HCT116 (cell line): Measurements from ENCODE around the gene TNFRSF19. TPM values are rescaled to one million over a fixed set of nuclear protein-coding genes. Genes with fewer than 3 reads are reported as not detected.

ENCODE experiments used
- ATAC-seq: fragments of 200-7000 bp; cut with Tn5 transposase; 2 replicates; pipeline ENCODE4 v1.9.1; 2020; ENCODE audit warnings: mild to moderate bottlenecking, moderate library complexity
- BruUV-seq: library from RNA; stranded (reverse); fragments of 400-500 nt; replicated peaks from 2 replicates; lab custom pipeline; 2021; lab: Mats Ljungman, UMichigan
- CTCF ChIA-PET: fragments of 300-600 bp; sonication (Branson Sonifier 250); formaldehyde crosslinking; loops from one replicate; lab custom pipeline; 2021; ENCODE audit warnings: antibody characterized with exemption; lab: Charles Lee
- POLR2A ChIA-PET: fragments of 300-600, 350-600 bp; sonication (Branson Sonifier 250); formaldehyde crosslinking; loops from one replicate; lab custom pipeline; 2021; ENCODE audit warnings: antibody characterized with exemption; lab: Charles Lee
- RAD21 ChIA-PET, 2 experiments: fragments of 300-600 bp; sonication (Branson Sonifier 250); formaldehyde crosslinking; loops; one replicate each; lab custom pipeline; 2023; ENCODE audit warnings: low total read pairs in 2 of 2; ENCODE audit not compliant: uncharacterized antibody in 2 of 2, unreplicated experiment in 2 of 2, low non-redundant PET in 1 of 2; lab: Charles Lee
- DNase-seq: peaks from one replicate; pipeline ENCODE4 v3.0.0-alpha.2; 2010; ENCODE audit warnings: low read depth, low spot score
- H2AFZ ChIP-seq: fragments of 200-600 bp; shearing (Covaris generic), sonication (generic); 2 replicates; pipeline ENCODE4 v1.6.1; 2017; ENCODE audit warnings: low read depth, mixed run types, mixed read lengths, antibody characterized with exemption, low read length; ENCODE audit not compliant: poor library complexity, severe bottlenecking
- H3K27ac ChIP-seq: 2 replicates; pipeline ENCODE4 v1.5.1; 2012; ENCODE audit warnings: low read depth, low read length
- H3K27me3 ChIP-seq: fragments of 200-600 bp; sonication (generic); 2 replicates; pipeline ENCODE4 v1.6.1; 2016; ENCODE audit warnings: mixed run types, low read length, mixed read lengths; ENCODE audit not compliant: insufficient read depth
- H3K36me3 ChIP-seq, 2 experiments: fragments of 200-500 bp in 1 of 2; fragments of 200-600 bp in 1 of 2; sonication (Bioruptor generic) in 1 of 2; sonication (generic) in 1 of 2; 2 replicates each; pipeline versions ENCODE4 v1.5.1 to v1.6.1; 2014 to 2016; ENCODE audit warnings: low read length in 2 of 2, inconsistent platforms in 1 of 2, mixed read lengths in 1 of 2, mixed run types in 1 of 2; ENCODE audit not compliant: insufficient read depth in 2 of 2, control insufficient read depth in 1 of 2
- H3K4me1 ChIP-seq, 2 experiments: fragments of 200-600 bp in 1 of 2; sonication (generic) in 1 of 2; 2 replicates each; pipeline versions ENCODE4 v1.5.1 to v1.6.1; 2012 to 2017; ENCODE audit warnings: low read length in 2 of 2, inconsistent platforms in 1 of 2, mild to moderate bottlenecking in 1 of 2, mixed read lengths in 1 of 2, mixed run types in 1 of 2, moderate library complexity in 1 of 2; ENCODE audit not compliant: insufficient read depth in 2 of 2, control insufficient read depth in 1 of 2
- H3K4me2 ChIP-seq: fragments of 200-600 bp; sonication (generic); 2 replicates; pipeline ENCODE4 v1.6.1; 2017; ENCODE audit warnings: mixed run types, low read length, mixed read lengths
- H3K4me3 ChIP-seq, 2 experiments: fragments of 200-600 bp in 1 of 2; sonication (generic) in 1 of 2; replicated peaks in 1 of 2; 2 replicates each; pipeline ENCODE4 v1.5.1; 2011 to 2016; ENCODE audit warnings: low read length in 2 of 2, control low read depth in 1 of 2, low read depth in 1 of 2, mild to moderate bottlenecking in 1 of 2, mixed read lengths in 1 of 2, mixed run types in 1 of 2
- H3K79me2 ChIP-seq: fragments of 200-600 bp; sonication (generic); 2 replicates; pipeline ENCODE4 v1.6.1; 2017; ENCODE audit warnings: mild to moderate bottlenecking, mixed run types, low read length, moderate library complexity, mixed read lengths; ENCODE audit not compliant: insufficient read depth
- H3K9ac ChIP-seq: fragments of 200-600 bp; sonication (generic); 2 replicates; pipeline ENCODE4 v1.6.1; 2016; ENCODE audit warnings: low read length, mixed read lengths
- H3K9me2 ChIP-seq: fragments of 200-600 bp; sonication (generic), shearing (Covaris generic); 2 replicates; pipeline ENCODE4 v1.6.1; 2017; ENCODE audit warnings: mixed run types, mild to moderate bottlenecking, moderate library complexity; ENCODE audit not compliant: insufficient read depth
- H3K9me3 ChIP-seq, 2 experiments: fragments of 200-500 bp in 1 of 2; fragments of 200-600 bp in 1 of 2; sonication (Bioruptor generic) in 1 of 2; sonication (generic) in 1 of 2; 2 replicates each; pipeline ENCODE4 v1.6.1; 2014 to 2017; ENCODE audit warnings: low read length in 2 of 2, mixed read lengths in 2 of 2, inconsistent platforms in 1 of 2, low read depth in 1 of 2, mild to moderate bottlenecking in 1 of 2, mixed run types in 1 of 2, moderate library complexity in 1 of 2; ENCODE audit not compliant: control insufficient read depth in 1 of 2, insufficient read depth in 1 of 2
- H4K20me1 ChIP-seq: fragments of 200-600 bp; sonication (generic), shearing (Covaris generic); 2 replicates; pipeline ENCODE4 v1.6.1; 2017; ENCODE audit warnings: mixed run types, mild to moderate bottlenecking, moderate library complexity; ENCODE audit not compliant: insufficient read depth
- CBX3 ChIP-seq: IDR thresholded peaks from 2 replicates; pipeline ENCODE4 v1.6.1; 2012; ENCODE audit warnings: low read depth
- CEBPB ChIP-seq: IDR thresholded peaks from 2 replicates; pipeline ENCODE4 v1.6.1; 2012; ENCODE audit warnings: low read depth
- EGR1 ChIP-seq: IDR thresholded peaks from 2 replicates; pipeline ENCODE4 v1.6.1; 2012; ENCODE audit warnings: low read depth
- FOSL1 ChIP-seq: IDR thresholded peaks from 2 replicates; pipeline ENCODE4 v1.6.1; 2012; ENCODE audit warnings: low read depth
- JUND ChIP-seq: IDR thresholded peaks from 2 replicates; pipeline ENCODE4 v1.6.1; 2012
- POLR2A ChIP-seq: IDR thresholded peaks from 2 replicates; pipeline ENCODE4 v1.7.0; 2011; ENCODE audit warnings: borderline replicate concordance; ENCODE audit not compliant: insufficient read depth, insufficient read length; ENCODE audit errors: extremely low read depth
- POLR2AphosphoS5 ChIP-seq: IDR thresholded peaks from 2 replicates; pipeline ENCODE4 v1.6.1; 2011; ENCODE audit warnings: mild to moderate bottlenecking, low read depth, low read length, moderate library complexity
- RAD21 ChIP-seq: IDR thresholded peaks from 2 replicates; pipeline ENCODE4 v1.6.1; 2012; ENCODE audit warnings: low read depth, mild to moderate bottlenecking
- SIN3A ChIP-seq: IDR thresholded peaks from 2 replicates; pipeline ENCODE4 v1.6.1; 2012; ENCODE audit warnings: low read depth
- SP1 ChIP-seq: IDR thresholded peaks from 2 replicates; pipeline ENCODE4 v1.6.1; 2012; ENCODE audit warnings: low read depth
- TCF7L2 ChIP-seq: IDR thresholded peaks from 2 replicates; pipeline ENCODE4 v1.7.0; 2011; ENCODE audit warnings: borderline replicate concordance, inconsistent platforms; ENCODE audit not compliant: insufficient read depth, insufficient read length; ENCODE audit errors: extremely low read depth
- YY1 ChIP-seq: IDR thresholded peaks from 2 replicates; pipeline ENCODE4 v1.6.1; 2011; ENCODE audit warnings: low read length, low read depth, moderate library complexity, mild to moderate bottlenecking; ENCODE audit not compliant: insufficient replicate concordance; ENCODE audit errors: extremely low read depth
- ZFX ChIP-seq: fragments of 450-650 bp; IDR thresholded peaks from 2 replicates; pipeline ENCODE4 v1.6.1; 2017
- ZNF274 ChIP-seq: fragments of 200-500 bp; sonication (Bioruptor generic); IDR thresholded peaks from 2 replicates; pipeline ENCODE4 v1.6.1; 2014; ENCODE audit warnings: mild to moderate bottlenecking, low read depth, low read length, inconsistent platforms
- intact Hi-C: fragments of 100-400 bp; cut with micrococcal nuclease; formaldehyde crosslinking; loops from 2 replicates; pipeline ENCODE4 v1.10.0; 2022
- total RNA-seq: library from RNA; stranded (reverse); gene quantifications from one replicate; pipeline ENCODE4 v1.2.1, GENCODE V29; 2021; ENCODE audit not compliant: unreplicated experiment
- TF ChIP-seq, protein P1 (sequence below): IDR thresholded peaks from 2 replicates; pipeline ENCODE4 v1.6.1; 2012
- TF ChIP-seq, protein P2 (sequence below), 3 experiments: fragments of 200-600 bp in 1 of 3; sonication (generic) in 1 of 3; IDR thresholded peaks in 2 of 3; conservative IDR thresholded peaks in 1 of 3; 2 replicates each; pipeline ENCODE4 v1.5.1; 2012 to 2017; ENCODE audit warnings: low read depth in 2 of 3, low read length in 2 of 3, antibody characterized with exemption in 1 of 3, borderline replicate concordance in 1 of 3, control low read depth in 1 of 3, mild to moderate bottlenecking in 1 of 3, mixed read lengths in 1 of 3, mixed run types in 1 of 3, moderate library complexity in 1 of 3; ENCODE audit not compliant: insufficient read depth in 1 of 3
- TF ChIP-seq, protein P3 (sequence below): IDR thresholded peaks from 2 replicates; pipeline ENCODE4 v1.6.1; 2011; ENCODE audit warnings: mild to moderate bottlenecking, low read length, moderate library complexity; ENCODE audit not compliant: insufficient replicate concordance; ENCODE audit errors: extremely low read depth
- TF ChIP-seq, protein P4 (sequence below): IDR thresholded peaks from 2 replicates; pipeline ENCODE4 v1.6.1; 2012
- TF ChIP-seq, protein P5 (sequence below): IDR thresholded peaks from 2 replicates; pipeline ENCODE4 v1.6.1; 2012; ENCODE audit warnings: low read depth

Gene TNFRSF19
- total RNA-seq, 1 experiment from 2014 or later: 1.1 TPM

DNA sequence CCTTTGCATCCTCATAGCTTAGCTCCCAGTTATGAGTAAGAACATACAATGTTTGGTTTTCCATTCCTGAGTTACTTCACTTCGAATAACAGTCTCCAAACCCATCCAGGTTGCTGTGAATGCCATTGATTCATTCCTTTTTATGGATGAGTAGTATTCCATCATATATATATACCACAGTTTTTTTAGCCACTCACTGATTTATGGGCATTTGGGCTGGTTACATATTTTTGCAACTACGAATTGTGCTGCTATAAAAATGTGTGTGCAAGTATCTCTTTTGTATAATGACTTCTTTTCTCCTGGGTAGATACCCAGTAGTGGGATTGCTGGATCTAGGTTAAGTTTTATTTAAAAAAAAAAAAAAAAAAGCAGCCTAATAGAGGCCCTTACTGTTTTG is 14.1 kb downstream of the TNFRSF19 start:
- Histone ChIP-seq H3K27ac (no peak overlapping the region), H3K9me2 (no peaks in the 10 kb centered on the region), H3K36me3 (no peaks in the 10 kb centered on the region), H3K27me3 (peaks cover 5% of the 10 kb centered on the region), H3K9me3 (no peaks in the 10 kb centered on the region), H3K79me2 (no peaks in the 10 kb centered on the region), H2AFZ (no peak overlapping the region), H3K4me3 (no peak overlapping the region), H3K9ac (no peak overlapping the region), H3K4me2 (no peak overlapping the region), H4K20me1 (no peaks in the 10 kb centered on the region), H3K4me1 (peaks cover 3 to 6% of the 10 kb centered on the region in 2 experiments; a peak in 1 of 4 replicates)
- ChIA-PET RAD21 (no interaction called here), POLR2A (no interaction called here), CTCF (no interaction called here)
- no TSS peak for BruUV-seq
- intact Hi-C loops: no loop called here
- ATAC-seq (no peak), DNase-seq (no peak)
- TF ChIP-seq SIN3A: no peak
- TF ChIP-seq JUND: no peak
- TF ChIP-seq RAD21: no peak
- TF ChIP-seq, protein P1, sequence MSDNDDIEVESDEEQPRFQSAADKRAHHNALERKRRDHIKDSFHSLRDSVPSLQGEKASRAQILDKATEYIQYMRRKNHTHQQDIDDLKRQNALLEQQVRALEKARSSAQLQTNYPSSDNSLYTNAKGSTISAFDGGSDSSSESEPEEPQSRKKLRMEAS: no peak
- no peak for TF ChIP-seq YY1
- no peak for TF ChIP-seq CBX3
- TF ChIP-seq ZFX: no peak
- TF ChIP-seq, protein P2, sequence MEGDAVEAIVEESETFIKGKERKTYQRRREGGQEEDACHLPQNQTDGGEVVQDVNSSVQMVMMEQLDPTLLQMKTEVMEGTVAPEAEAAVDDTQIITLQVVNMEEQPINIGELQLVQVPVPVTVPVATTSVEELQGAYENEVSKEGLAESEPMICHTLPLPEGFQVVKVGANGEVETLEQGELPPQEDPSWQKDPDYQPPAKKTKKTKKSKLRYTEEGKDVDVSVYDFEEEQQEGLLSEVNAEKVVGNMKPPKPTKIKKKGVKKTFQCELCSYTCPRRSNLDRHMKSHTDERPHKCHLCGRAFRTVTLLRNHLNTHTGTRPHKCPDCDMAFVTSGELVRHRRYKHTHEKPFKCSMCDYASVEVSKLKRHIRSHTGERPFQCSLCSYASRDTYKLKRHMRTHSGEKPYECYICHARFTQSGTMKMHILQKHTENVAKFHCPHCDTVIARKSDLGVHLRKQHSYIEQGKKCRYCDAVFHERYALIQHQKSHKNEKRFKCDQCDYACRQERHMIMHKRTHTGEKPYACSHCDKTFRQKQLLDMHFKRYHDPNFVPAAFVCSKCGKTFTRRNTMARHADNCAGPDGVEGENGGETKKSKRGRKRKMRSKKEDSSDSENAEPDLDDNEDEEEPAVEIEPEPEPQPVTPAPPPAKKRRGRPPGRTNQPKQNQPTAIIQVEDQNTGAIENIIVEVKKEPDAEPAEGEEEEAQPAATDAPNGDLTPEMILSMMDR (IDR thresholded peaks at IDR 0.05 in 2 of 3, conservative IDR thresholded peaks at IDR 0.05 in 1 of 3; ENCODE audit: borderline replicate concordance in 1 of 3, insufficient read depth in 1 of 3, low read depth in 2 of 3, low read length in 2 of 3): no peak
- TF ChIP-seq FOSL1: no peak
- TF ChIP-seq, protein P3, sequence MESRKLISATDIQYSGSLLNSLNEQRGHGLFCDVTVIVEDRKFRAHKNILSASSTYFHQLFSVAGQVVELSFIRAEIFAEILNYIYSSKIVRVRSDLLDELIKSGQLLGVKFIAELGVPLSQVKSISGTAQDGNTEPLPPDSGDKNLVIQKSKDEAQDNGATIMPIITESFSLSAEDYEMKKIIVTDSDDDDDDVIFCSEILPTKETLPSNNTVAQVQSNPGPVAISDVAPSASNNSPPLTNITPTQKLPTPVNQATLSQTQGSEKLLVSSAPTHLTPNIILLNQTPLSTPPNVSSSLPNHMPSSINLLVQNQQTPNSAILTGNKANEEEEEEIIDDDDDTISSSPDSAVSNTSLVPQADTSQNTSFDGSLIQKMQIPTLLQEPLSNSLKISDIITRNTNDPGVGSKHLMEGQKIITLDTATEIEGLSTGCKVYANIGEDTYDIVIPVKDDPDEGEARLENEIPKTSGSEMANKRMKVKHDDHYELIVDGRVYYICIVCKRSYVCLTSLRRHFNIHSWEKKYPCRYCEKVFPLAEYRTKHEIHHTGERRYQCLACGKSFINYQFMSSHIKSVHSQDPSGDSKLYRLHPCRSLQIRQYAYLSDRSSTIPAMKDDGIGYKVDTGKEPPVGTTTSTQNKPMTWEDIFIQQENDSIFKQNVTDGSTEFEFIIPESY: no peak
- no peak for TF ChIP-seq POLR2A
- TF ChIP-seq, protein P4, sequence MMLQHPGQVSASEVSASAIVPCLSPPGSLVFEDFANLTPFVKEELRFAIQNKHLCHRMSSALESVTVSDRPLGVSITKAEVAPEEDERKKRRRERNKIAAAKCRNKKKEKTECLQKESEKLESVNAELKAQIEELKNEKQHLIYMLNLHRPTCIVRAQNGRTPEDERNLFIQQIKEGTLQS: no peak
- TF ChIP-seq, protein P5, sequence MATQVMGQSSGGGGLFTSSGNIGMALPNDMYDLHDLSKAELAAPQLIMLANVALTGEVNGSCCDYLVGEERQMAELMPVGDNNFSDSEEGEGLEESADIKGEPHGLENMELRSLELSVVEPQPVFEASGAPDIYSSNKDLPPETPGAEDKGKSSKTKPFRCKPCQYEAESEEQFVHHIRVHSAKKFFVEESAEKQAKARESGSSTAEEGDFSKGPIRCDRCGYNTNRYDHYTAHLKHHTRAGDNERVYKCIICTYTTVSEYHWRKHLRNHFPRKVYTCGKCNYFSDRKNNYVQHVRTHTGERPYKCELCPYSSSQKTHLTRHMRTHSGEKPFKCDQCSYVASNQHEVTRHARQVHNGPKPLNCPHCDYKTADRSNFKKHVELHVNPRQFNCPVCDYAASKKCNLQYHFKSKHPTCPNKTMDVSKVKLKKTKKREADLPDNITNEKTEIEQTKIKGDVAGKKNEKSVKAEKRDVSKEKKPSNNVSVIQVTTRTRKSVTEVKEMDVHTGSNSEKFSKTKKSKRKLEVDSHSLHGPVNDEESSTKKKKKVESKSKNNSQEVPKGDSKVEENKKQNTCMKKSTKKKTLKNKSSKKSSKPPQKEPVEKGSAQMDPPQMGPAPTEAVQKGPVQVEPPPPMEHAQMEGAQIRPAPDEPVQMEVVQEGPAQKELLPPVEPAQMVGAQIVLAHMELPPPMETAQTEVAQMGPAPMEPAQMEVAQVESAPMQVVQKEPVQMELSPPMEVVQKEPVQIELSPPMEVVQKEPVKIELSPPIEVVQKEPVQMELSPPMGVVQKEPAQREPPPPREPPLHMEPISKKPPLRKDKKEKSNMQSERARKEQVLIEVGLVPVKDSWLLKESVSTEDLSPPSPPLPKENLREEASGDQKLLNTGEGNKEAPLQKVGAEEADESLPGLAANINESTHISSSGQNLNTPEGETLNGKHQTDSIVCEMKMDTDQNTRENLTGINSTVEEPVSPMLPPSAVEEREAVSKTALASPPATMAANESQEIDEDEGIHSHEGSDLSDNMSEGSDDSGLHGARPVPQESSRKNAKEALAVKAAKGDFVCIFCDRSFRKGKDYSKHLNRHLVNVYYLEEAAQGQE: no peak
- no peak for TF ChIP-seq SP1
- TF ChIP-seq EGR1: no peak
- no peak for TF ChIP-seq CEBPB
- no peak for TF ChIP-seq ZNF274
- no peak for TF ChIP-seq TCF7L2
- no peak for TF ChIP-seq POLR2AphosphoS5
